GM12891 (cell line): ENCODE results near the gene CSNK1G1.
"Not testable (repeated sequence)": the region's sequence is repeated elsewhere in the genome, so short reads cannot be mapped to it uniquely, and the experiment has no call there.

Experiments used
- PAX5 ChIP-seq: IDR thresholded peaks from 2 replicates; pipeline ENCODE4 v1.6.1; 2011; ENCODE audit warnings: low read length, moderate library complexity, mild to moderate bottlenecking; ENCODE audit not compliant: insufficient read depth, severe bottlenecking
- POLR2A ChIP-seq: IDR thresholded peaks from 2 replicates; pipeline ENCODE4 v1.6.1; 2011; ENCODE audit warnings: low read depth, low read length, control low read depth
- POLR2AphosphoS5 ChIP-seq: IDR thresholded peaks from 2 replicates; pipeline ENCODE4 v1.6.1; 2011; ENCODE audit warnings: low read depth, low read length, control low read depth

GRCh38 chr15:64371383-64371782, 15.4 kb upstream of the CSNK1G1 start:
- TF ChIP-seq POLR2AphosphoS5, POLR2A, PAX5: not testable (repeated sequence)
